Spleen (tissue), 11 donors: ENCODE results near the gene MRPS24. TPM values are rescaled to one million over a fixed set of nuclear protein-coding genes. Genes with fewer than 3 reads are reported as not detected.

Source experiments
- DNase-seq: peaks from one replicate; pipeline ENCODE4 v3.0.0-alpha.2; 2020
- H3K27ac ChIP-seq, 8 donors: fragments of 200-600 bp; sonication (generic) in 7 of 8; 1 replicate in 4 of 8; 2 replicates in 4 of 8; pipeline versions ENCODE4 v1.5.0 to v1.8.0; 2016 to 2021; ENCODE audit warnings: inconsistent platforms in 4 of 8, mild to moderate bottlenecking in 4 of 8, moderate library complexity in 1 of 8
- H3K27me3 ChIP-seq, 7 donors: fragments of 200-600 bp; sonication (generic) in 6 of 7; replicated peaks in 1 of 7; 1 replicate in 4 of 7; 2 replicates in 3 of 7; pipeline versions ENCODE4 v1.5.0 to v1.8.0; 2016 to 2021; ENCODE audit warnings: inconsistent platforms in 3 of 7, mild to moderate bottlenecking in 1 of 7
- H3K36me3 ChIP-seq, 6 donors: fragments of 200-600 bp; sonication (generic) in 5 of 6; 1 replicate in 4 of 6; 2 replicates in 2 of 6; pipeline versions ENCODE4 v1.5.0 to v1.8.0; 2016 to 2021; ENCODE audit warnings: inconsistent platforms in 2 of 6
- H3K4me1 ChIP-seq, 6 donors: fragments of 200-600 bp; sonication (generic) in 5 of 6; 1 replicate in 3 of 6; 2 replicates in 3 of 6; pipeline versions ENCODE4 v1.5.0 to v1.8.0; 2016 to 2021; ENCODE audit warnings: inconsistent platforms in 3 of 6
- H3K4me3 ChIP-seq, 8 donors: fragments of 200-600 bp; sonication (generic) in 7 of 8; 1 replicate in 4 of 8; 2 replicates in 4 of 8; pipeline versions ENCODE4 v1.5.0 to v1.8.0; 2016 to 2021; ENCODE audit warnings: inconsistent platforms in 4 of 8, mild to moderate bottlenecking in 4 of 8, moderate library complexity in 2 of 8
- H3K9me3 ChIP-seq, 8 donors: fragments of 200-600 bp; sonication (generic) in 7 of 8; 1 replicate in 4 of 8; 2 replicates in 4 of 8; pipeline versions ENCODE4 v1.5.0 to v1.8.0; 2016 to 2021; ENCODE audit warnings: inconsistent platforms in 4 of 8
- POLR2A ChIP-seq, 3 donors: fragments of 450-650 bp; IDR thresholded peaks; one replicate each; pipeline ENCODE4 v1.5.1; 2017; ENCODE audit warnings: antibody characterized with exemption in 3 of 3, mild to moderate bottlenecking in 1 of 3
- POLR2AphosphoS5 ChIP-seq, 3 donors: sonication (generic); formaldehyde crosslinking; IDR thresholded peaks; one replicate each; pipeline ENCODE4 v1.5.1; 2017; ENCODE audit warnings: antibody characterized with exemption in 3 of 3
- WGBS, 5 donors: extraction: QIAGEN DNeasy Blood & Tissue Kit in 3 of 5; methylation state at CpG; one replicate each; pipeline versions ENCODE4 v1.1.5 to v1.1.7; 2013 to 2018; 5-methylcytosine and 5-hydroxymethylcytosine counted together
- intact Hi-C: fragments of 100-400 bp; cut with DNase I; formaldehyde crosslinking; loops from one replicate; pipeline ENCODE4 v1.15.0; 2023; ENCODE audit warnings: low total_unique reads
- polyA plus RNA-seq, 3 donors: library from polyadenylated mRNA; stranded (reverse); fragments of 200-250 nt; gene quantifications; one replicate each; pipeline ENCODE4 v1.2.1, GENCODE V29; 2013
- total RNA-seq, 7 donors: library from RNA; depleted of rRNA in 3 of 7; stranded (reverse); fragments of >200 nt in 3 of 7; fragmentation: NEBNext Ultra II Directional in 4 of 7; extraction: Animal tissue kit (Norgen Biotek cat#: 25700) in 4 of 7; gene quantifications; one replicate each; pipeline versions ENCODE4 v1.1.0 to v1.2.1, GENCODE V29; 2016 to 2021
- TF ChIP-seq, protein P1 (sequence below), 11 experiments: fragments of 200-600 bp in 7 of 11; fragments of 450-650 bp in 4 of 11; sonication (generic) in 4 of 11; IDR thresholded peaks in 8 of 11; conservative IDR thresholded peaks in 3 of 11; 1 replicate in 7 of 11; 2 replicates in 4 of 11; pipeline versions ENCODE4 v1.4.0 to v1.8.0; 2016 to 2021; ENCODE audit warnings: antibody characterized with exemption in 11 of 11, inconsistent platforms in 4 of 11, mild to moderate bottlenecking in 1 of 11
- donor health status: healthy with polysubstance abuse.
- donor health status: DM: no; HTN: no; CAD: no; lungs with moderate emphysema.
- donor health status: DM: no; HTN: no; CAD: no.
- donor health status: Bipolar disorder and iron deficiency.
- donor health status: healthy.
- donor health status: DM: no; HTN: no; CAD: no.
- donor health status: DM: yes; HTN: yes; CAD: no.

The MRPS24 gene
- total and polyA plus RNA-seq, 10 donors: 40.7 to 121 (median 69.8) TPM

DNA sequence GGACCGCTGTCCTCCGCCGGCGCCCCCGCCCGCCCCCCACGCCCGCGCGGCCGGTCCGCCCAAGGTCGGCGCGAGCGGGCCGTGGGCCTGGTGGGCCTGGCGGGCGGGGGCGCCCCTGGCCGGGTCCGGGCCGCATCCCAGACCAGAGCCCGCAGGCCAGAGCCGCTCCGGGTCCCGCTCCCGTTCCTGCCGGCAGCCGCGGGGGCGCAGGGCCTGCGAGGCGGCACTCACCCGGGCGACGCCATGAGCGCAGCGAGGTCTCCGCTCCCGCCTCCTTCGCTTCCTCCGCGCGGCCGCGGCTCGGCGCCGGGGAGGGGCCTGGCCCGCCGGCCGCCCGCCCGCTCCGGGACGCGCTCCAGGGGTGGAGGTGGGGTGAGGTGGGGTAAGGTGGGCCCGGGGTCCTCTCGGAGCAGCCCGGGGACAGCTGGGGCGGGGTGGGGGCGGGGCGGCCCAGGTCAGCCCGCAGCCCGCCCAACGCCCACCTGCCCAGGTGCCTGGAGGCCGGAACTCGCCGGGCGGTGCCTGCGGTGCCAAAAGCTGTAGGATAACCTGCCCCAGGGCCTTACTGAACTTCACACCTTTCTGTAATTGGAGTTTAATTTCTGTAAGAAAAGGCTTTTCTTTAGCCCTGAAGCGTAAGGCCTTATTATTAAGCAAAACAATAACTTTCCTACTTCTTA is 37.2 kb upstream of the MRPS24 start, which contains the start of gene URGCP:
TSS of gene URGCP (minus strand) at position 266 of the 680 bp plus-strand sequence. CDS start at position 245, 21 bp downstream.
- H3K9me3 ChIP-seq: no peaks in the 10 kb centered on the region
- H3K27ac ChIP-seq: peak within 1 kb of the TSS; percentile 59 to 92 (median 88)
- H3K4me3 ChIP-seq: peak within 1 kb of the TSS; percentile 50 to 87 (median 64)
- intact Hi-C loops: no loop called here
- H3K4me1 ChIP-seq: peaks cover 12 to 50% (median 29%) of the 10 kb centered on the region in 6 donors
- WGBS, 5 donors: 1 to 2% (median 1%) methylated on average over 8 to 73 of the region's 73 CpGs
- TF ChIP-seq POLR2AphosphoS5 (IDR thresholded peaks at IDR 0.05) (peak in 2 of 3 donors; percentile 29 to 44), POLR2A (IDR thresholded peaks at IDR 0.05) (no peak)
- TF ChIP-seq, protein P1, sequence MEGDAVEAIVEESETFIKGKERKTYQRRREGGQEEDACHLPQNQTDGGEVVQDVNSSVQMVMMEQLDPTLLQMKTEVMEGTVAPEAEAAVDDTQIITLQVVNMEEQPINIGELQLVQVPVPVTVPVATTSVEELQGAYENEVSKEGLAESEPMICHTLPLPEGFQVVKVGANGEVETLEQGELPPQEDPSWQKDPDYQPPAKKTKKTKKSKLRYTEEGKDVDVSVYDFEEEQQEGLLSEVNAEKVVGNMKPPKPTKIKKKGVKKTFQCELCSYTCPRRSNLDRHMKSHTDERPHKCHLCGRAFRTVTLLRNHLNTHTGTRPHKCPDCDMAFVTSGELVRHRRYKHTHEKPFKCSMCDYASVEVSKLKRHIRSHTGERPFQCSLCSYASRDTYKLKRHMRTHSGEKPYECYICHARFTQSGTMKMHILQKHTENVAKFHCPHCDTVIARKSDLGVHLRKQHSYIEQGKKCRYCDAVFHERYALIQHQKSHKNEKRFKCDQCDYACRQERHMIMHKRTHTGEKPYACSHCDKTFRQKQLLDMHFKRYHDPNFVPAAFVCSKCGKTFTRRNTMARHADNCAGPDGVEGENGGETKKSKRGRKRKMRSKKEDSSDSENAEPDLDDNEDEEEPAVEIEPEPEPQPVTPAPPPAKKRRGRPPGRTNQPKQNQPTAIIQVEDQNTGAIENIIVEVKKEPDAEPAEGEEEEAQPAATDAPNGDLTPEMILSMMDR (IDR thresholded peaks at IDR 0.05 in 8 of 11, conservative IDR thresholded peaks at IDR 0.05 in 3 of 11): no peak
- peak; percentile 92 for DNase-seq
- no peaks in the 10 kb centered on the region for H3K27me3 ChIP-seq
- H3K36me3 ChIP-seq: no peaks in the 10 kb centered on the region

DNA sequence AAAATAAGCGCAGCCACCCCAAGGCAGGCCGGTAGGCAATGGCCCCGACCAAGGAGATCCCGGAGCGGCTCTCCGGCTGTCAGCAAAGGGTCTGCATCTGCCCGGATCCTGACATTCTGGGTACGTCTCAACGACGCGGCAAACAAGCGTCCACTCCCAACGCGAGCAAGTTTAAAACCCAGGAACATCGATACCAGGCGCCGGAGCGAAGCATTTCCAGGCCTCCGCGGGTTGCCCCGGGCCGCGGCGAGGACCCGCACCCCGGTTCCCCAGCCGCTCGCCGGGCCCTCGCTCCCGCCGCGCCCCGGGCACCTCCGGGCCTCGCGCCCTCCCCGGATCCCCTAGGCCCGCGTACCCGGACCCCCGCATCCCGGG is 36.6 kb upstream of the MRPS24 start:
- no peaks in the 10 kb centered on the region for H3K27me3 ChIP-seq
- H3K9me3 ChIP-seq: no peaks in the 10 kb centered on the region
- 0 to 1% (median 1%) methylated on average over 30 to 43 of the region's 43 CpGs for WGBS, 5 donors
- peak overlapping the region; percentile 50 to 87 (median 64) for H3K4me3 ChIP-seq
- intact Hi-C loops: no loop called here
- peak; percentile 83 for DNase-seq
- TF ChIP-seq, protein P1 (IDR thresholded peaks at IDR 0.05 in 8 of 11, conservative IDR thresholded peaks at IDR 0.05 in 3 of 11): no peak
- TF ChIP-seq POLR2AphosphoS5 (IDR thresholded peaks at IDR 0.05): peak in 2 of 3 donors; percentile 5 to 27
- peak overlapping the region; percentile 59 to 92 (median 88) for H3K27ac ChIP-seq
- H3K4me1 ChIP-seq: peaks cover 12 to 55% (median 29%) of the 10 kb centered on the region in 6 donors
- no peaks in the 10 kb centered on the region for H3K36me3 ChIP-seq

DNA sequence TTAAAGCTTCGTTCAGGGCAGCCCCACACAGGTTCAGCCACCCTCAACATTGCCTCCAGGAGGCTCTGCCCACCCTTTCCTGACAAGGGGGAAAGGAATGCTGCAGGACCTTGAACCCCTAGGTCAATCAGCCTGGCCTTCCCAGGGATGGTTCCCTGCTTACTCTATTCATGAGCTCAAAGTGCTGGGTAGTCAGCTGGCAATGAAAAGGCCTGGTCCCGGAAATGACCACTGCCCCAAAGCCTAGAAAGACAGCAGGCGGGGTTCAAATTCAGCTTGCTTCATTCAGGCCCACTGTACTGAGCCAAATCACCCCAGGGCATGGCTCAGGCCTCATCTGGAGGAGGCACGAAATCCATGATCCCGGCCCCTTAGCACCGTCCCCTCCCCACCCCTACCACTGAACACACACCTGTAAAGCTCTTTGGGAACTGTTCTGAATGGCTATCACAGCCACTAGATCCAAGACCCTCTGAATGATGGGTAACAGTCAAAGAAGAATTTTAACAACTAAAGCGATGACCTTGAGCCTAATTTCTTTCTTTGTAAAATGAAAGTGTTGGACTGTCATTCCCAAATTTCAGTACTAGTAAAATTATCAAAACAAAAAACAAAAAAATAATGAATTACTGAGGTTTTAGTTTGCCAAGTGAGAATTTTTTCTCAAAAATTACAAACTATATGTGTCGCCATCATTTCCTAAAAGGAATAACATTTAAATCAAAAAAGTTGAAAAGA is 36.1 kb upstream of the MRPS24 start:
- TF ChIP-seq, protein P1 (IDR thresholded peaks at IDR 0.05 in 8 of 11, conservative IDR thresholded peaks at IDR 0.05 in 3 of 11): no peak
- peak in 1 of 3 donors; percentile 18 for TF ChIP-seq POLR2AphosphoS5 (IDR thresholded peaks at IDR 0.05)
- DNase-seq: no peak
- H3K27ac ChIP-seq: peak overlapping the region; percentile 59 to 92 (median 88)
- H3K4me1 ChIP-seq: peaks cover 12 to 61% (median 29%) of the 10 kb centered on the region in 6 donors
- intact Hi-C loops: no loop called here
- peak overlapping the region; percentile 50 to 87 (median 64) for H3K4me3 ChIP-seq
- H3K27me3 ChIP-seq: no peaks in the 10 kb centered on the region
- 50 to 66% (median 58%) methylated on average over 7 to 8 of the region's 8 CpGs for WGBS, 5 donors
- H3K36me3 ChIP-seq: no peaks in the 10 kb centered on the region
- no peaks in the 10 kb centered on the region for H3K9me3 ChIP-seq
